Heart right ventricle (tissue), 16 donors: Measurements from ENCODE around the gene RNF111. TPM values are rescaled to one million over a fixed set of nuclear protein-coding genes. Genes with fewer than 3 reads are reported as not detected.
A peak's percentile ranks its signal among the peaks of the same experiment; 100 is the strongest.

Source experiments
- ATAC-seq, 8 donors: fragments of 200-7000 bp; cut with Tn5 transposase; one replicate each; pipeline ENCODE4 v1.9.1; 2020; ENCODE audit warnings: mild to moderate bottlenecking in 8 of 8, moderate library complexity in 8 of 8, moderate number of reproducible peaks in 1 of 8
- DNase-seq, 2 donors: peaks; one replicate each; pipeline ENCODE4 v3.0.0-alpha.2; 2020
- H3K27ac ChIP-seq, 10 donors: fragments of 200-600 bp; sonication (generic) in 2 of 10; one replicate each; pipeline versions ENCODE4 v1.5.0 to v1.8.0; 2020 to 2022; ENCODE audit warnings: mild to moderate bottlenecking in 3 of 10
- H3K27me3 ChIP-seq, 7 donors: fragments of 200-600 bp; one replicate each; pipeline ENCODE4 v1.8.0; 2021 to 2022; ENCODE audit warnings: mild to moderate bottlenecking in 2 of 7
- H3K36me3 ChIP-seq, 9 donors: fragments of 200-600 bp; sonication (generic) in 1 of 9; one replicate each; pipeline versions ENCODE4 v1.5.0 to v1.8.0; 2020 to 2022; ENCODE audit warnings: mild to moderate bottlenecking in 2 of 9
- H3K4me1 ChIP-seq, 9 donors: fragments of 200-600 bp; sonication (generic) in 1 of 9; one replicate each; pipeline versions ENCODE4 v1.5.0 to v1.8.0; 2020 to 2022; ENCODE audit warnings: mild to moderate bottlenecking in 4 of 9
- H3K4me3 ChIP-seq, 10 donors: fragments of 200-600 bp; sonication (generic) in 2 of 10; one replicate each; pipeline versions ENCODE4 v1.5.0 to v1.8.0; 2020 to 2022; ENCODE audit warnings: mild to moderate bottlenecking in 7 of 10, moderate library complexity in 2 of 10
- H3K9me3 ChIP-seq, 11 donors: fragments of 200-600 bp in 10 of 11; sonication (generic) in 2 of 11; one replicate each; pipeline versions ENCODE4 v1.5.0 to v1.8.0; 2013 to 2022; ENCODE audit warnings: mild to moderate bottlenecking in 2 of 11, control low read depth in 1 of 11, moderate library complexity in 1 of 11
- CTCF ChIP-seq, 9 donors: fragments of 200-600 bp; sonication (generic) in 2 of 9; IDR thresholded peaks; one replicate each; pipeline versions ENCODE4 v1.5.0 to v1.8.0; 2021 to 2022; ENCODE audit warnings: antibody characterized with exemption in 9 of 9, mild to moderate bottlenecking in 5 of 9, moderate library complexity in 1 of 9
- WGBS, 2 donors: extraction: QIAGEN DNeasy Blood & Tissue Kit; methylation state at CpG; one replicate each; pipeline ENCODE4 v1.1.7; 2013; ENCODE audit warnings: inconsistent platforms in 1 of 2; 5-methylcytosine and 5-hydroxymethylcytosine counted together
- intact Hi-C, 10 donors: fragments of 100-400 bp; cut with DNase I; formaldehyde crosslinking; loops; one replicate each; pipeline versions ENCODE4 v1.11.1 to v1.14.2; 2022
- polyA plus RNA-seq, 2 donors: library from polyadenylated mRNA; stranded (reverse); fragments of 200-250 nt; gene quantifications; one replicate each; pipeline ENCODE4 v1.2.3, GENCODE V29; 2013
- total RNA-seq, 10 donors: library from RNA; stranded (reverse); fragmentation: NEBNext Ultra II Directional in 3 of 10; extraction: Animal tissue kit (Norgen Biotek cat#: 25700) in 3 of 10; gene quantifications; one replicate each; pipeline versions ENCODE4 v1.2.1 to v1.2.4, GENCODE V29; 2021 to 2023
- donor health status: Arrhythmogenic right ventricular cardiomyopathy.
- donor health status: ischemic (EF 13 %, LVEDD 7.1; RV severe dilation, severe dysfunction).
- donor health status: healthy with polysubstance abuse.
- donor health status: DM: no; HTN: yes; CAD: no.
- donor health status: DM: no; HTN: no; CAD: no.
- donor health status: ischemic (EF 25% LVEDD 6.9; RV normal size, moderate dysfunction).
- donor health status: ischemic (EF 25% LVEDD 5.7; RV mildly dilated, moderate dysfunction).
- donor health status: healthy.
- donor health status: DM: yes; HTN: yes; CAD: no.
- donor health status: Ischemic cardiomyopathy.
- donor health status: ischemic (EF 35%, LVEDD 5.7; RV mildly dilated, moderate dysfunction).
- donor health status: nonischemic (EF 11% LVEDD 7.7; RV severe dilation, severe dysfunction).
- donor health status: DM: yes; HTN: yes; CAD: no.
- donor health status: PGD.
- donor health status: ischemic (EF 29% LVEDD 5.4; RV normal size, mild dysfunction).
- donor health status: nonischemic (EF 23%, LVEDD 6.1; RV moderate dilation, normal function).

RNF111 gene
- total and polyA plus RNA-seq, 12 donors, result 6.0 to 28.7 (median 23.5) TPM

GRCh38 chr15:58966698-58967097, 20.8 kb upstream of the RNF111 start:
- 79 to 81% methylated on average over 3 of the region's 3 CpGs for WGBS, 2 donors
- Histone ChIP-seq H3K36me3 (no peaks in the 10 kb centered on the region), H3K4me1 (no peaks in the 10 kb centered on the region), H3K27me3 (peaks cover 0 to 4% (median 0%) of the 10 kb centered on the region in 7 donors), H3K9me3 (no peaks in the 10 kb centered on the region), H3K4me3 (no peak overlapping the region), H3K27ac (no peak overlapping the region)
- TF ChIP-seq CTCF (IDR thresholded peaks at IDR 0.05), result no peak
- intact Hi-C loops, result no loop called here
- ATAC-seq (no peak), DNase-seq (no peak)

- TF ChIP-seq CTCF (IDR thresholded peaks at IDR 0.05), result no peak
- H3K36me3 ChIP-seq, result no peaks in the 10 kb centered on the region
- no peaks in the 10 kb centered on the region for H3K4me1 ChIP-seq
- H3K4me3 ChIP-seq, result no peak overlapping the region
- intact Hi-C loops, result no loop called here
- no peaks in the 10 kb centered on the region for H3K9me3 ChIP-seq
- WGBS, 2 donors, result 82 to 83% methylated on average over 2 of the region's 2 CpGs
- ATAC-seq (no peak), DNase-seq (no peak)
- peaks cover 0 to 6% (median 0%) of the 10 kb centered on the region in 7 donors for H3K27me3 ChIP-seq
- H3K27ac ChIP-seq, result no peak overlapping the region
Measured at GRCh38 chr15:58967479-58967878, 20.0 kb upstream of the RNF111 start.

- Histone ChIP-seq H3K27me3 (no peaks in the 10 kb centered on the region), H3K27ac (no peak overlapping the region), H3K4me1 (peaks cover 0 to 49% (median 5%) of the 10 kb centered on the region in 9 donors), H3K9me3 (no peaks in the 10 kb centered on the region), H3K36me3 (no peaks in the 10 kb centered on the region), H3K4me3 (no peak overlapping the region)
- ATAC-seq (no peak), DNase-seq (no peak)
- TF ChIP-seq CTCF (IDR thresholded peaks at IDR 0.05), result no peak
- intact Hi-C loops, result loop anchor here in 1 of 10 donors (2.0 kb wide), 1 partner anchor 521 kb away; no protein-coding TSS in a partner anchor
Measured at GRCh38 chr15:58977887-58978286, 9.6 kb upstream of the RNF111 start.

GRCh38 chr15:58980351-58980939, 7.0 kb upstream of the RNF111 start:
- H3K9me3 ChIP-seq, result no peaks in the 10 kb centered on the region
- TF ChIP-seq CTCF (IDR thresholded peaks at IDR 0.05), result peak; percentile 28 to 73 (median 65)
- ATAC-seq (no peak), DNase-seq (no peak)
- no peaks in the 10 kb centered on the region for H3K36me3 ChIP-seq
- no peaks in the 10 kb centered on the region for H3K27me3 ChIP-seq
- peaks cover 0 to 43% (median 5%) of the 10 kb centered on the region in 9 donors for H3K4me1 ChIP-seq
- 5 to 8% methylated on average over 5 of the region's 5 CpGs for WGBS, 2 donors
- intact Hi-C loops, result loop anchor here in 9 of 10 donors (1.0 to 10.0 kb wide), 9 partner anchors 124 to 521 kb away; partner anchors contain the start of gene CCNB2 (in 2 of the 9)
- H3K27ac ChIP-seq, result no peak overlapping the region
- no peak overlapping the region for H3K4me3 ChIP-seq
